Measurements from ENCODE around the gene DHRS13.

DNA sequence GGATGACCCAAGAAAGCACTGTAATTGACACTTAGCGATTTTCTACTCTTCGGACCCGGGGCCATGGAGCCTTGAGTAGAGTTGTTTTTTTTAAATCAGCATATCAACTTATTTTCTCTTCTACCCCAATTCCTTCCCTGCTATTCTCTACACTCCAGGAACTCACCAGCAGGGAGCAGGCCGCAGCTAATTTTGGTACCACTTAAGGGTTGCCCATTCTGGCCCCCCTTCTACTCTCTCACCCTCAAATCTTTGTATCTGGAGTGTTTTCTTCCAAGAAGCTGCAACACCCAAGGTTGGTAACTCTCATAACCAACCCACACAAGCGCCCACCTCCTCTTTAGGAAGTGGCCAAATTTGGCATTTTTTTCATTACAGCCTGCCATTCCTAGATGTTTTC lies 53.6 kb downstream of the DHRS13 start:
- TF ChIP-seq, protein P1, sequence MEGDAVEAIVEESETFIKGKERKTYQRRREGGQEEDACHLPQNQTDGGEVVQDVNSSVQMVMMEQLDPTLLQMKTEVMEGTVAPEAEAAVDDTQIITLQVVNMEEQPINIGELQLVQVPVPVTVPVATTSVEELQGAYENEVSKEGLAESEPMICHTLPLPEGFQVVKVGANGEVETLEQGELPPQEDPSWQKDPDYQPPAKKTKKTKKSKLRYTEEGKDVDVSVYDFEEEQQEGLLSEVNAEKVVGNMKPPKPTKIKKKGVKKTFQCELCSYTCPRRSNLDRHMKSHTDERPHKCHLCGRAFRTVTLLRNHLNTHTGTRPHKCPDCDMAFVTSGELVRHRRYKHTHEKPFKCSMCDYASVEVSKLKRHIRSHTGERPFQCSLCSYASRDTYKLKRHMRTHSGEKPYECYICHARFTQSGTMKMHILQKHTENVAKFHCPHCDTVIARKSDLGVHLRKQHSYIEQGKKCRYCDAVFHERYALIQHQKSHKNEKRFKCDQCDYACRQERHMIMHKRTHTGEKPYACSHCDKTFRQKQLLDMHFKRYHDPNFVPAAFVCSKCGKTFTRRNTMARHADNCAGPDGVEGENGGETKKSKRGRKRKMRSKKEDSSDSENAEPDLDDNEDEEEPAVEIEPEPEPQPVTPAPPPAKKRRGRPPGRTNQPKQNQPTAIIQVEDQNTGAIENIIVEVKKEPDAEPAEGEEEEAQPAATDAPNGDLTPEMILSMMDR (IDR thresholded peaks at IDR 0.05), result no peak
- TF ChIP-seq POLR2A (IDR thresholded peaks at IDR 0.05), result no peak
